Mesangial cell (primary cell): Measurements from ENCODE around the gene AXDND1. TPM values are rescaled to one million over a fixed set of nuclear protein-coding genes. Genes with fewer than 3 reads are reported as not detected.

Experiments used
- total RNA-seq: library from RNA; depleted of rRNA; stranded (reverse); fragments of >200 nt; gene quantifications from 2 replicates; pipeline ENCODE4 v1.2.3, GENCODE V29; 2015

Gene AXDND1, protein sequence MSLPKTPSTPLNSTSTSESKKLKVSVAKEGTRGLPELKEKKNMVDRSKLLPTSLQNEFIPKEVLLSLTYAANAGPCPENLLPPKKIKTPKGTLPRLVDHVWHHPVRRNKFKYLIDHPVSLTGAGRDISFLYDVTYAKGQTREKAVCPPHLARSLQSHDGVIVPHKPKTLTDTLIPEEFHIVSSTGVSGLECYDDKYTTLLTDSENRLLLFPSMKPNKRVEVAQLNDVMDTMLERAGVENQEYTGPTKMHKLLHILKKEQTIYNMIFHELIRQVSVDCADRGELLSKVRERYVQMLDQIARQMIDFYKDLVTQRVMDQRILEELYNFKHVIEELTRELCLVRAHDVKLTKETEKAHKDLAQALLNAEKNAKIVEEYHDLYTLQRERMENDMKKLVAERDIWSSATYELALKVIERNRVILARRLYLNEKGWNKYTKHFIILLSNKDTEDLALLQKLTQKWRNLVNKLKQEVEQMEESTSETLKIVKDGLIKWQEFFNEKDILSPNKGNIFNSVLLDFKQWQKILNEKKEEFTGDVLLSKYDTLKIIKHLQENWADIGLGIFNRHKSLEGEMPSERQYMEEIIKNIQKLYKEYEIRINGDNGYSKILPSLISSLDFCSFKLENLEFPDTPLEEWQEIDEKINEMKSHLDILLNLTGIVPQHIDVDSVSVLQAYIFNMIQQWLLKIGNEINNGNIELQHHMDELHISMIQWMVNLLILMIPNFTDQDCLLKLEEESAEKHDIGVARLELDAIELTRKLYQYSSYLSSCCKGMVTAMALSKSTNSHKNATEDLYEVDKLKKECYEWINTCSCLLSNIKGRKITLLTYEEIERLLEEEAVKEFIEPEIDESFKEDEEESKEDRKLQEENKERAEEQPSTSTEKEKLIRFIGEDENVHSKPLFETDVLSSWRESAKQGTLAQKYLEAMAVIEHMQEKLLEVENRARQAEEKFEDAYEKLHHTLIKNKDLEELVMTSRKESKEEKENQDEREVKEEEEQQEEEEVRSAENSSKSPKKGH
- 0.25 and 0.33 TPM in 2 replicates for total RNA-seq

GRCh38 chr1:179365342-179366092 is at the start of gene AXDND1:
Gene AXDND1, plus strand, starts transcription at chr1:179365971. Its CDS starts 539 bp downstream, at chr1:179366510.

GRCh38 chr1:179575497-179576314 is 209.9 kb downstream of the AXDND1 start, which contains the start of gene NPHS2:
Gene NPHS2, minus strand, starts transcription at chr1:179575948. Its CDS starts 84 bp downstream, at chr1:179575864.

GRCh38 chr1:179591592-179592580 is 226.1 kb downstream of the AXDND1 start, which contains the start of gene TDRD5:
Gene TDRD5, plus strand, starts transcription at chr1:179591832. Its CDS starts 784 bp downstream, at chr1:179592616.

Other genes with a start within 250 kb of the AXDND1 start
- gene ABL2, start 136.3 kb upstream of the AXDND1 start, total RNA-seq: 17.6 and 25.4 TPM in 2 replicates
- gene SOAT1, start 72.2 kb upstream of the AXDND1 start, total RNA-seq: 13.1 and 18.9 TPM in 2 replicates
- 0.38 TPM in 1 of 2 replicates, not detected in the other for gene NPHS2, start 210.0 kb downstream of the AXDND1 start, total RNA-seq
- gene TDRD5, start 225.9 kb downstream of the AXDND1 start, total RNA-seq: not detected in 2 replicates